Liver (tissue), 9 donors: Measurements from ENCODE around the gene JAZF1. TPM values are rescaled to one million over a fixed set of nuclear protein-coding genes. Genes with fewer than 3 reads are reported as not detected.
A peak's percentile ranks its signal among the peaks of the same experiment; 100 is the strongest.

Experiments used
- DNase-seq: peaks from one replicate; pipeline ENCODE4 v3.0.0-alpha.2; 2017; ENCODE audit warnings: low spot score
- H3K27ac ChIP-seq, 2 donors: one replicate each; pipeline ENCODE4 v1.7.0; 2013; ENCODE audit warnings: inconsistent platforms in 2 of 2, low read length in 2 of 2, control low read depth in 1 of 2, low read depth in 1 of 2, mild to moderate bottlenecking in 1 of 2
- H3K27me3 ChIP-seq, 4 donors: one replicate each; pipeline versions ENCODE4 v1.6.1 to v1.7.0; 2013; ENCODE audit warnings: low read length in 3 of 4, inconsistent platforms in 1 of 4, mild to moderate bottlenecking in 1 of 4, moderate library complexity in 1 of 4; ENCODE audit not compliant: control insufficient read depth in 4 of 4, insufficient read depth in 4 of 4
- H3K36me3 ChIP-seq, 4 donors: one replicate each; pipeline versions ENCODE4 v1.6.1 to v1.7.0; 2013; ENCODE audit warnings: low read length in 3 of 4, mild to moderate bottlenecking in 3 of 4, low read depth in 1 of 4, moderate library complexity in 1 of 4; ENCODE audit not compliant: control insufficient read depth in 4 of 4, insufficient read depth in 3 of 4
- H3K4me1 ChIP-seq, 4 donors: one replicate each; pipeline versions ENCODE4 v1.6.1 to v1.7.0; 2013; ENCODE audit warnings: low read length in 3 of 4, mild to moderate bottlenecking in 3 of 4, moderate library complexity in 1 of 4; ENCODE audit not compliant: control insufficient read depth in 4 of 4, insufficient read depth in 4 of 4
- H3K4me3 ChIP-seq, 3 donors: one replicate each; pipeline versions ENCODE4 v1.6.1 to v1.7.0; 2013; ENCODE audit warnings: low read length in 3 of 3, control low read depth in 1 of 3, low read depth in 1 of 3, mild to moderate bottlenecking in 1 of 3
- H3K9ac ChIP-seq, 2 donors: one replicate each; pipeline ENCODE4 v1.7.0; 2013; ENCODE audit warnings: low read length in 2 of 2, mild to moderate bottlenecking in 2 of 2, moderate library complexity in 2 of 2, control low read depth in 1 of 2, low read depth in 1 of 2
- H3K9me3 ChIP-seq, 4 donors: one replicate each; pipeline versions ENCODE4 v1.6.1 to v1.7.0; 2013; ENCODE audit warnings: low read length in 3 of 4; ENCODE audit not compliant: control insufficient read depth in 4 of 4
- EGR1 ChIP-seq, 2 donors: IDR thresholded peaks; 2 replicates each; pipeline ENCODE4 v1.6.1; 2016 to 2018; ENCODE audit warnings: antibody characterized with exemption in 2 of 2, low read depth in 2 of 2
- FOXA1 ChIP-seq: IDR thresholded peaks from 2 replicates; pipeline ENCODE4 v1.6.1; 2016; ENCODE audit warnings: antibody characterized with exemption
- FOXA2 ChIP-seq: IDR thresholded peaks from 2 replicates; pipeline ENCODE4 v1.6.1; 2016; ENCODE audit warnings: antibody characterized with exemption
- GABPA ChIP-seq, 2 donors: IDR thresholded peaks in 1 of 2; conservative IDR thresholded peaks in 1 of 2; 2 replicates each; pipeline ENCODE4 v1.6.1; 2016; ENCODE audit warnings: antibody characterized with exemption in 2 of 2, mild to moderate bottlenecking in 1 of 2, moderate library complexity in 1 of 2
- HNF4A ChIP-seq, 2 donors: conservative IDR thresholded peaks; 2 replicates each; pipeline ENCODE4 v1.6.1; 2016; ENCODE audit warnings: antibody characterized with exemption in 2 of 2, mild to moderate bottlenecking in 2 of 2
- HNF4G ChIP-seq: IDR thresholded peaks from 2 replicates; pipeline ENCODE4 v1.6.1; 2016; ENCODE audit warnings: antibody characterized with exemption
- JUND ChIP-seq, 2 donors: IDR thresholded peaks; 2 replicates each; pipeline ENCODE4 v1.6.1; 2016; ENCODE audit warnings: antibody characterized with exemption in 2 of 2
- NR2F2 ChIP-seq: IDR thresholded peaks from 2 replicates; pipeline ENCODE4 v1.6.1; 2016; ENCODE audit warnings: antibody characterized with exemption
- RAD21 ChIP-seq, 2 donors: IDR thresholded peaks; 2 replicates each; pipeline ENCODE4 v1.6.1; 2016; ENCODE audit warnings: antibody characterized with exemption in 2 of 2, mild to moderate bottlenecking in 2 of 2
- RXRA ChIP-seq, 2 donors: IDR thresholded peaks; 2 replicates each; pipeline ENCODE4 v1.6.1; 2017 to 2018; ENCODE audit warnings: antibody characterized with exemption in 2 of 2, mild to moderate bottlenecking in 1 of 2
- SP1 ChIP-seq: IDR thresholded peaks from 2 replicates; pipeline ENCODE4 v1.6.1; 2018; ENCODE audit warnings: antibody characterized with exemption, mild to moderate bottlenecking
- TAF1 ChIP-seq: conservative IDR thresholded peaks from 2 replicates; pipeline ENCODE4 v1.6.1; 2016; ENCODE audit warnings: antibody characterized with exemption, mild to moderate bottlenecking
- YY1 ChIP-seq: IDR thresholded peaks from 2 replicates; pipeline ENCODE4 v1.6.1; 2016; ENCODE audit warnings: antibody characterized with exemption, mild to moderate bottlenecking
- WGBS: extraction: QIAGEN DNeasy Blood & Tissue Kit; methylation state at CpG from one replicate; pipeline ENCODE4 v1.1.7; 2013; 5-methylcytosine and 5-hydroxymethylcytosine counted together
- polyA plus RNA-seq, 2 donors: library from polyadenylated mRNA; stranded (reverse) in 1 of 2; unstranded in 1 of 2; fragments of 200-250 nt in 1 of 2; fragments of >200 nt in 1 of 2; fragmentation: Nextera tagmentation in 1 of 2; extraction: Ambion mirVana in 1 of 2; gene quantifications; one replicate each; pipeline versions ENCODE4 v1.2.1 to v1.2.3, GENCODE V29; 2013 to 2015
- total RNA-seq, 2 donors: library from RNA; depleted of rRNA; stranded (reverse); fragments of >200 nt; gene quantifications; one replicate each; pipeline ENCODE4 v1.2.3, GENCODE V29; 2014
- TF ChIP-seq, protein P1 (sequence below): IDR thresholded peaks from 2 replicates; pipeline ENCODE4 v1.6.1; 2016; ENCODE audit warnings: antibody characterized with exemption
- TF ChIP-seq, protein P2 (sequence below): IDR thresholded peaks from 2 replicates; pipeline ENCODE4 v1.6.1; 2016; ENCODE audit warnings: antibody characterized with exemption
- TF ChIP-seq, protein P3 (sequence below): IDR thresholded peaks from 2 replicates; pipeline ENCODE4 v1.6.1; 2016; ENCODE audit warnings: antibody characterized with exemption
- TF ChIP-seq, protein P4 (sequence below): fragments of 150-350 bp; IDR thresholded peaks from 2 replicates; pipeline ENCODE4 v1.5.1; 2017; ENCODE audit warnings: improper control_type of control experiment, low read depth, low read length; ENCODE audit not compliant: missing input control
- donor health status: healthy.
- donor health status: healthy.
- donor health status: healthy.
- donor health status: healthy.
- donor health status: healthy.

The JAZF1 gene
- 10 to 100 TPM in 1 of 2 donors, 1 to 10 TPM in 1; 2.7 to 17.8 TPM for total RNA-seq
- 1 to 10 TPM; 3.9 to 4.1 TPM for polyA plus RNA-seq

DNA sequence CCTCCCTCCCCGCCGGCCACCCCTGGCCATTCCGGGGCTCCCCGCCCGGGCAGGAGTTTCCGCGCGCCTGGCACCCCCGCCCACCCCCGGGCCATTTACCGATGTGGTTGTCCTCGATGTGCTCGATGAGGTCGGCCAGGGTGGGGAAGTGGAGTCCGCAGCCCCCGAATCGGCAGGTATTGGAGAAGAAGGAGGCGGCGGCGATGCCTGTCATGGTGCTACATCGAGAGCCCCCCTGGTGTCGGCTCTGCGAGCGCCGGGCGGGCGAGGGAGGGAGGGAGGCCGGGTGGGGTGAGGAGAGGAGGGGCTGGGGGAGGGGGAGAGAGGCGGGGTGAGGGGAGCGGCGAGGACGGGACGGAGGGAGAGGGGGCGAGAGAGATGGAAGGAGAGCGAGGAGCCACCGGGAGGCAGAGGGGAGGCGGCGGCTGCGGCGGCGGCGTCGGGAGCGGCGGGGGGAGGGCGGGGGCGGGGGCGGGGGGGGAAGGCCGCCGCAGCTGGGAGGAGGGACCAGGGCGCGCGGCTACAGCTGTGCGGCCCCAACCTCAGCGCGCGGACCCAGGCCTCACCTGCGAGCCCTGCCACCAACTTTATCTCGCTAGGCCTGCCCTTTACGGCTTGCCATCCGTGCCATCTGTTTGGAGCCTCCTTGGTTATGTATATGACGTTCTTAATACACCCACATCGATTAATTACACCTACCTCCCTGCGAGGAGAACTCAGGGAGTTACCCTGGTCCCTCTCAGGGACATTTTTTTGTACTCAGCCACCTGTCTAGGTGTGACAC, at the start of gene JAZF1:
TSS of gene JAZF1 (minus strand) at position 432 of the 784 bp plus-strand sequence.
- peak within 1 kb of the TSS in 1 of 2 donors; percentile 49 for H3K9ac ChIP-seq
- peak within 1 kb of the TSS; percentile 61 to 100 (median 79) for H3K4me3 ChIP-seq
- no peaks in the 10 kb centered on the region for H3K9me3 ChIP-seq
- H3K4me1 ChIP-seq: peaks cover 0 to 22% (median 15%) of the 10 kb centered on the region in 4 donors
- TF ChIP-seq, protein P1, sequence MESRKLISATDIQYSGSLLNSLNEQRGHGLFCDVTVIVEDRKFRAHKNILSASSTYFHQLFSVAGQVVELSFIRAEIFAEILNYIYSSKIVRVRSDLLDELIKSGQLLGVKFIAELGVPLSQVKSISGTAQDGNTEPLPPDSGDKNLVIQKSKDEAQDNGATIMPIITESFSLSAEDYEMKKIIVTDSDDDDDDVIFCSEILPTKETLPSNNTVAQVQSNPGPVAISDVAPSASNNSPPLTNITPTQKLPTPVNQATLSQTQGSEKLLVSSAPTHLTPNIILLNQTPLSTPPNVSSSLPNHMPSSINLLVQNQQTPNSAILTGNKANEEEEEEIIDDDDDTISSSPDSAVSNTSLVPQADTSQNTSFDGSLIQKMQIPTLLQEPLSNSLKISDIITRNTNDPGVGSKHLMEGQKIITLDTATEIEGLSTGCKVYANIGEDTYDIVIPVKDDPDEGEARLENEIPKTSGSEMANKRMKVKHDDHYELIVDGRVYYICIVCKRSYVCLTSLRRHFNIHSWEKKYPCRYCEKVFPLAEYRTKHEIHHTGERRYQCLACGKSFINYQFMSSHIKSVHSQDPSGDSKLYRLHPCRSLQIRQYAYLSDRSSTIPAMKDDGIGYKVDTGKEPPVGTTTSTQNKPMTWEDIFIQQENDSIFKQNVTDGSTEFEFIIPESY: no peak
- TF ChIP-seq, protein P2, sequence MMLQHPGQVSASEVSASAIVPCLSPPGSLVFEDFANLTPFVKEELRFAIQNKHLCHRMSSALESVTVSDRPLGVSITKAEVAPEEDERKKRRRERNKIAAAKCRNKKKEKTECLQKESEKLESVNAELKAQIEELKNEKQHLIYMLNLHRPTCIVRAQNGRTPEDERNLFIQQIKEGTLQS: no peak
- TF ChIP-seq HNF4A (conservative IDR thresholded peaks at IDR 0.05): no peak
- H3K27me3 ChIP-seq: no peaks in the 10 kb centered on the region
- H3K36me3 ChIP-seq: no peaks in the 10 kb centered on the region
- under 1% methylated on average over 64 of the region's 64 CpGs for WGBS
- peak within 1 kb of the TSS in 1 of 2 donors; percentile 56 for H3K27ac ChIP-seq
- DNase-seq: peak; percentile 73

DNA sequence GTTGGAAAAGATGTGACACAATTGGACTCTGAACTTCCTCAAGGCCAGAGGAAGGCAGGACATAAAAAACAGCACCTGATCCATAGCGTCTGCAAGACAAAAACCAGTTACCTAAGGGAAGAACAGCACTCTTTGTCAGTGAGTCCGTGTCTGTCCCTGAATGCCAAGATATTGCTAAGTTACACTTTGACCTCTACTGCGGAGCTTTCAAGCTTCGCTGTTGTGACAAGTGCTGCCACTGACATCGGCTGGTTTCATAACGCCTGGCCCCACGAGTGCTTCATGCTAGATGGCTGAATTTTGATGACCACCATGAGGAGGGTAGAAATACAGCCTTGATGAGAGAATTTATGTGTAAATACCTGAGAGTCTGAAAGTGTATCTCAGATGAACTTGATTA, 49.7 kb upstream of the JAZF1 start:
- DNase-seq: no peak
- WGBS: 41% methylated on average over 7 of the region's 7 CpGs
- Histone ChIP-seq H3K4me3 (no peak overlapping the region), H3K9me3 (no peaks in the 10 kb centered on the region), H3K27ac (no peak overlapping the region), H3K27me3 (no peaks in the 10 kb centered on the region), H3K36me3 (no peaks in the 10 kb centered on the region), H3K4me1 (peaks cover 0 to 4% (median 0%) of the 10 kb centered on the region in 4 donors), H3K9ac (no peak overlapping the region)
- TF ChIP-seq JUND (IDR thresholded peaks at IDR 0.05) (peak in 1 of 2 donors; percentile 20), RXRA (IDR thresholded peaks at IDR 0.05) (peak; percentile 16 to 30), SP1 (peak; percentile 24), FOXA1 (no peak), YY1 (peak; percentile 44), HNF4G (peak; percentile 70), HNF4A (conservative IDR thresholded peaks at IDR 0.05) (peak; percentile 78 to 83)
- TF ChIP-seq, protein P1: no peak

DNA sequence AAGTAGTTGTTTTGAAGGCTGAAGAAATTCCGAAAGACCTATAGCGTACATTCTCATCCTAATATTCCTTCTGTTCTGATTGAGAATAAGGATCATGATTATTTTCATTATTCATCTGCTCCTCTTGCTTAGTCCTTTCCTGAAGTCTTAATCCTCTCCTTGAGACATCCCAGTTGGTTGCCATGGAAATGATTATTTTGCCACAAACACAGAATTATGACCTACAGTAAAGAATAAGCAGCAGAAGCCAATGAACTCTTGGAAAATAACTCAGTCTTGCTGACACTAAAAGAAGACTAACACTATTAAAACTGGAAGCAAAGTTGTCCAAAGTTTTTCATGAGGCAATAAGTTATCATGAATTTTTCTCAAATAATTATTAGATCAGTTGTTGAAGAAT, 47.8 kb upstream of the JAZF1 start:
- WGBS: 74% methylated on average over 2 of the region's 2 CpGs
- no peak overlapping the region for H3K4me3 ChIP-seq
- peaks cover 0 to 4% (median 0%) of the 10 kb centered on the region in 4 donors for H3K4me1 ChIP-seq
- H3K9me3 ChIP-seq: no peaks in the 10 kb centered on the region
- no peaks in the 10 kb centered on the region for H3K27me3 ChIP-seq
- no peak overlapping the region for H3K27ac ChIP-seq
- H3K9ac ChIP-seq: no peak overlapping the region
- DNase-seq: no peak
- H3K36me3 ChIP-seq: no peaks in the 10 kb centered on the region
- TF ChIP-seq HNF4A (conservative IDR thresholded peaks at IDR 0.05): no peak
- no peak for TF ChIP-seq HNF4G
- TF ChIP-seq, protein P3, sequence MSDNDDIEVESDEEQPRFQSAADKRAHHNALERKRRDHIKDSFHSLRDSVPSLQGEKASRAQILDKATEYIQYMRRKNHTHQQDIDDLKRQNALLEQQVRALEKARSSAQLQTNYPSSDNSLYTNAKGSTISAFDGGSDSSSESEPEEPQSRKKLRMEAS: no peak
- TF ChIP-seq, protein P4, sequence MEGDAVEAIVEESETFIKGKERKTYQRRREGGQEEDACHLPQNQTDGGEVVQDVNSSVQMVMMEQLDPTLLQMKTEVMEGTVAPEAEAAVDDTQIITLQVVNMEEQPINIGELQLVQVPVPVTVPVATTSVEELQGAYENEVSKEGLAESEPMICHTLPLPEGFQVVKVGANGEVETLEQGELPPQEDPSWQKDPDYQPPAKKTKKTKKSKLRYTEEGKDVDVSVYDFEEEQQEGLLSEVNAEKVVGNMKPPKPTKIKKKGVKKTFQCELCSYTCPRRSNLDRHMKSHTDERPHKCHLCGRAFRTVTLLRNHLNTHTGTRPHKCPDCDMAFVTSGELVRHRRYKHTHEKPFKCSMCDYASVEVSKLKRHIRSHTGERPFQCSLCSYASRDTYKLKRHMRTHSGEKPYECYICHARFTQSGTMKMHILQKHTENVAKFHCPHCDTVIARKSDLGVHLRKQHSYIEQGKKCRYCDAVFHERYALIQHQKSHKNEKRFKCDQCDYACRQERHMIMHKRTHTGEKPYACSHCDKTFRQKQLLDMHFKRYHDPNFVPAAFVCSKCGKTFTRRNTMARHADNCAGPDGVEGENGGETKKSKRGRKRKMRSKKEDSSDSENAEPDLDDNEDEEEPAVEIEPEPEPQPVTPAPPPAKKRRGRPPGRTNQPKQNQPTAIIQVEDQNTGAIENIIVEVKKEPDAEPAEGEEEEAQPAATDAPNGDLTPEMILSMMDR: no peak
- TF ChIP-seq EGR1 (IDR thresholded peaks at IDR 0.05; ENCODE audit: low read depth in 2 of 2): no peak
- TF ChIP-seq TAF1: no peak
- no peak for TF ChIP-seq NR2F2
- TF ChIP-seq, protein P1: no peak
- no peak for TF ChIP-seq FOXA2
- TF ChIP-seq FOXA1: no peak
- TF ChIP-seq JUND (IDR thresholded peaks at IDR 0.05): no peak
- TF ChIP-seq GABPA (IDR thresholded peaks at IDR 0.05 in 1 of 2, conservative IDR thresholded peaks at IDR 0.05 in 1 of 2): no peak
- TF ChIP-seq RAD21 (IDR thresholded peaks at IDR 0.05): no peak
